K562 (cell line): ENCODE measurements around the gene MEF2D. TPM values are rescaled to one million over a fixed set of nuclear protein-coding genes. Genes with fewer than 3 reads are reported as not detected.

Experiments
- ATAC-seq: fragments of 200-7000 bp; cut with Tn5 transposase; 3 replicates; pipeline ENCODE4 v1.9.1; 2020; ENCODE audit warnings: moderate library complexity
- BruUV-seq: library from RNA; stranded (reverse); fragments of 400-500 nt; replicated peaks from 2 replicates; lab custom pipeline; 2021; lab: Mats Ljungman, UMichigan
- CTCF ChIA-PET: fragments of 300-600 bp; formaldehyde crosslinking; extraction: SDS; loops from one replicate; lab custom pipeline; 2021; ENCODE audit warnings: low intra/inter-chr PET ratio; lab: Yijun Ruan, JAX
- POLR2A ChIA-PET: fragments of 300-600, 350-650 bp; sonication (Branson Sonifier 250); formaldehyde crosslinking; extraction: SDS; loops from one replicate; lab custom pipeline; 2021; ENCODE audit warnings: antibody characterized with exemption, inconsistent platforms; lab: Yijun Ruan, JAX
- DNase-seq, 4 experiments: peaks; one replicate each; pipeline versions ENCODE4 v3.0.0 to v3.0.0-alpha.2; 2011 to 2018; ENCODE audit warnings: low spot score in 3 of 4, mixed read lengths in 3 of 4; ENCODE audit errors: extremely low read depth in 1 of 4
- FAIRE-seq: peaks from 2 replicates; lab custom pipeline; 2011; peaks lifted over from hg19 to GRCh38; lab: Jason Lieb, UNC
- H2AFZ ChIP-seq: 2 replicates; pipeline ENCODE4 v1.6.0; 2011; ENCODE audit warnings: low read depth, low read length, control low read depth, inconsistent platforms
- H3K27ac ChIP-seq: fragments of 200-600 bp; 3 replicates; pipeline ENCODE4 v1.8.0; 2011; ENCODE audit warnings: low read depth, mild to moderate bottlenecking, control low read depth, inconsistent platforms, low read length, moderate library complexity, mixed read lengths; ENCODE audit errors: extremely low read depth
- H3K27me3 ChIP-seq, 2 experiments: fragments of 300-600 bp in 1 of 2; 2 replicates in 1 of 2; 3 replicates in 1 of 2; pipeline versions ENCODE4 v1.6.0 to v1.8.0; 2011; ENCODE audit warnings: inconsistent platforms in 2 of 2, low read length in 2 of 2, mild to moderate bottlenecking in 1 of 2, mixed read lengths in 1 of 2, moderate library complexity in 1 of 2; ENCODE audit not compliant: control insufficient read depth in 2 of 2, insufficient read depth in 2 of 2
- H3K36me3 ChIP-seq: fragments of 300-600 bp; 3 replicates; pipeline ENCODE4 v1.8.0; 2011; ENCODE audit warnings: mild to moderate bottlenecking, low read length, inconsistent platforms; ENCODE audit not compliant: control insufficient read depth, insufficient read depth
- H3K4me1 ChIP-seq, 2 experiments: fragments of 200-600 bp in 1 of 2; replicated peaks in 1 of 2; 2 replicates in 1 of 2; 3 replicates in 1 of 2; pipeline versions ENCODE4 v1.5.1 to v1.8.0; 2011; ENCODE audit warnings: inconsistent platforms in 2 of 2, low read length in 2 of 2, mild to moderate bottlenecking in 1 of 2, mixed read lengths in 1 of 2, moderate library complexity in 1 of 2; ENCODE audit not compliant: control insufficient read depth in 2 of 2, insufficient read depth in 2 of 2
- H3K4me2 ChIP-seq: 2 replicates; pipeline ENCODE4 v1.6.1; 2011; ENCODE audit warnings: low read length, control low read depth, inconsistent platforms, mixed read lengths; ENCODE audit not compliant: insufficient read depth
- H3K4me3 ChIP-seq: fragments of 200-600 bp; sonication (generic), shearing (Covaris generic); 2 replicates; pipeline ENCODE4 v1.5.1; 2016; ENCODE audit warnings: control low read depth, inconsistent platforms
- H3K79me2 ChIP-seq: fragments of 200-600 bp; 3 replicates; pipeline ENCODE4 v1.8.0; 2011; ENCODE audit warnings: low read length, inconsistent platforms; ENCODE audit not compliant: control insufficient read depth, insufficient read depth
- H3K9ac ChIP-seq, 2 experiments: 2 replicates each; pipeline versions ENCODE4 v1.6.0 to v1.6.1; 2011; ENCODE audit warnings: low read depth in 2 of 2, low read length in 2 of 2, control low read depth in 1 of 2, inconsistent platforms in 1 of 2, mild to moderate bottlenecking in 1 of 2, mixed read lengths in 1 of 2; ENCODE audit not compliant: insufficient read depth in 1 of 2
- H3K9me1 ChIP-seq: one replicate; pipeline ENCODE4 v1.6.0; 2011; ENCODE audit warnings: inconsistent platforms, mild to moderate bottlenecking, low read length, moderate library complexity; ENCODE audit not compliant: control insufficient read depth, insufficient read depth
- H3K9me3 ChIP-seq: replicated peaks from 2 replicates; pipeline ENCODE4 v1.5.1; 2011; ENCODE audit warnings: low read depth, low read length, inconsistent platforms; ENCODE audit not compliant: control insufficient read depth, insufficient read depth
- H4K20me1 ChIP-seq: replicated peaks from 2 replicates; pipeline ENCODE4 v1.6.1; 2011; ENCODE audit warnings: low read length, inconsistent platforms, mixed read lengths; ENCODE audit not compliant: control insufficient read depth, insufficient read depth
- COPS2 ChIP-seq: fragments of 450-650 bp; conservative IDR thresholded peaks from 2 replicates; pipeline ENCODE4 v1.6.1; 2016; ENCODE audit warnings: mild to moderate bottlenecking, moderate library complexity
- DPF2 ChIP-seq: fragments of 450-650 bp; IDR thresholded peaks from 2 replicates; pipeline ENCODE4 v1.6.1; 2016
- NFIC ChIP-seq: fragments of 450-650 bp; IDR thresholded peaks from 2 replicates; pipeline ENCODE4 v1.6.1; 2017; ENCODE audit warnings: mild to moderate bottlenecking, inconsistent platforms
- RBBP5 ChIP-seq: fragments of 200-600 bp; sonication (generic); IDR thresholded peaks from 2 replicates; pipeline ENCODE4 v1.6.1; 2012; ENCODE audit warnings: borderline replicate concordance, mild to moderate bottlenecking, low read length, control low read depth, inconsistent platforms; ENCODE audit not compliant: insufficient read depth, poor library complexity, severe bottlenecking
- RBM25 ChIP-seq: fragments of 200-400 bp; formaldehyde crosslinking; IDR thresholded peaks from 2 replicates; pipeline ENCODE4 v1.6.1; 2018; ENCODE audit warnings: low read length, low read depth, moderate library complexity; ENCODE audit not compliant: severe bottlenecking
- SMAD1 ChIP-seq: fragments of 150-350 bp; IDR thresholded peaks from 2 replicates; pipeline ENCODE4 v1.6.1; 2014; ENCODE audit warnings: low read length, low read depth; ENCODE audit not compliant: partially characterized antibody
- XRCC5 ChIP-seq: fragments of 200-400 bp; formaldehyde crosslinking; IDR thresholded peaks from 2 replicates; pipeline ENCODE4 v1.6.1; 2017; ENCODE audit warnings: low read depth, mild to moderate bottlenecking, low read length
- ZNF121 ChIP-seq: sonication (generic); formaldehyde crosslinking; conservative IDR thresholded peaks from 2 replicates; pipeline ENCODE4 v1.8.0; 2022; ENCODE audit warnings: missing genetic modification reagents
- whole genome bisulfite sequencing: fragments of 100-300 bp; shearing (Covaris generic); methylation state at CpG from one replicate; pipeline ENCODE4 v1.1.6; 2016; ENCODE audit warnings: low coverage, mixed read lengths; ENCODE audit not compliant: insufficient coverage; ENCODE audit errors: missing lambda C conversion rate; 5-methylcytosine and 5-hydroxymethylcytosine counted together
- in situ Hi-C: fragments of 300-500 bp; cut with MboI; formaldehyde crosslinking; loops from 4 replicates; pipeline ENCODE4 v1.15.0; 2018; ENCODE audit warnings: inconsistent platforms, mixed read lengths
- intact Hi-C: fragments of 100-400 bp; cut with micrococcal nuclease; formaldehyde crosslinking; loops from 2 replicates; pipeline ENCODE4 v1.14.2; 2022
- polyA plus RNA-seq, 8 experiments: library from polyadenylated mRNA; depleted of rRNA in 4 of 8; stranded (reverse) in 5 of 8; unstranded in 3 of 8; fragments of >200 nt; fragmentation: Nextera tagmentation in 2 of 8; fragmentation: Illumina TruSeq in 1 of 8; extraction: Ambion mirVana in 2 of 8; extraction: Trizol in 1 of 8; gene quantifications; 2 replicates each; pipeline versions ENCODE4 v1.2.1 to v1.2.3, GENCODE V29; 2011 to 2014; ENCODE audit warnings: inconsistent platforms in 1 of 8, missing spikeins in 1 of 8
- total RNA-seq, 7 experiments: library from RNA; depleted of rRNA in 6 of 7; stranded (reverse); fragments of >200 nt in 6 of 7; fragmentation: Illumina TruSeq in 2 of 7; extraction: Trizol in 2 of 7; gene quantifications; 2 replicates each; pipeline versions ENCODE4 v1.2.1 to v1.2.3, GENCODE V29; 2011 to 2021; ENCODE audit warnings: low replicate concordance in 1 of 7
- TF ChIP-seq, protein P1 (sequence below): sonication (generic); formaldehyde crosslinking; IDR thresholded peaks from 2 replicates; pipeline ENCODE4 v1.8.0; 2022; ENCODE audit warnings: missing genetic modification reagents, mild to moderate bottlenecking, borderline replicate concordance
- TF ChIP-seq, protein P2 (sequence below): fragments of 450-650 bp; formaldehyde crosslinking; IDR thresholded peaks from 2 replicates; pipeline ENCODE4 v1.4.0; 2022; ENCODE audit warnings: mild to moderate bottlenecking, moderate library complexity
- TF ChIP-seq, protein P3 (sequence below): fragments of 250-450 bp; sonication (Bioruptor Pico); IDR thresholded peaks from 2 replicates; pipeline ENCODE4 v1.8.0; 2022; ENCODE audit warnings: inconsistent platforms, mild to moderate bottlenecking, moderate library complexity, borderline replicate concordance
- TF ChIP-seq, protein P4 (sequence below): sonication (generic); formaldehyde crosslinking; IDR thresholded peaks from 2 replicates; pipeline ENCODE4 v1.8.0; 2022; ENCODE audit warnings: missing genetic modification reagents, mild to moderate bottlenecking, moderate library complexity, borderline replicate concordance

MEF2D gene
- total and polyA plus RNA-seq, 9 of the 15 experiments (the other 6 are each of a cell fraction or from before 2014, with no cell fraction given): 0.10 to 19.5 (median 2.6) TPM

DNA sequence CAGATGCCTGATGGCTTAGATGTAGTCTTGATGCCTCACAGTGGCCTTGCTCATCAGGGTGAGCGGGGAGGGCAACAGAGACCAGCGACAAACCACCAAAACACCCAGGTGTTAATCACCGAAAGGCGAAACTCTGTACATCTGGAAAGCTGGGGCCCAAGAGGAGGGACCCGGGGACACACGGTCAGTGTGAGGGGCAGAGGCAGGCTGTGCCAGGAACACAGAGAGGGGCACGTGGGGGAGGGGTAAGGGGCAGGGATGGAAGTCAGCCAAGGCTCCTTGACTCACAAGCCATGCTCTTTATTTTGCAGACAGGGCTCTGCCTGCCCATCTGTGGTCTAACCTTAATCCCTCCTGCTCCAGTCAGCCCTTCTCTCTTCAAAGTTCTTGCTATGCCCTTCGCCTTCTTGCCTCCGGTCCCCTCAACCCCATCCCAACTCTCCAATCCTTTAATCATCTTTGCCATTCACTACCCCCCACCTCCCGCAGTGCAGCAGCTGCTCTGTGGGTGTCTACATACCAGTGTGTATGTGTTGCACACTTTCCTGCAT is 4.3 kb downstream of the MEF2D start (continued):
- TF ChIP-seq SMAD1 (no peak), DPF2 (no peak)

DNA sequence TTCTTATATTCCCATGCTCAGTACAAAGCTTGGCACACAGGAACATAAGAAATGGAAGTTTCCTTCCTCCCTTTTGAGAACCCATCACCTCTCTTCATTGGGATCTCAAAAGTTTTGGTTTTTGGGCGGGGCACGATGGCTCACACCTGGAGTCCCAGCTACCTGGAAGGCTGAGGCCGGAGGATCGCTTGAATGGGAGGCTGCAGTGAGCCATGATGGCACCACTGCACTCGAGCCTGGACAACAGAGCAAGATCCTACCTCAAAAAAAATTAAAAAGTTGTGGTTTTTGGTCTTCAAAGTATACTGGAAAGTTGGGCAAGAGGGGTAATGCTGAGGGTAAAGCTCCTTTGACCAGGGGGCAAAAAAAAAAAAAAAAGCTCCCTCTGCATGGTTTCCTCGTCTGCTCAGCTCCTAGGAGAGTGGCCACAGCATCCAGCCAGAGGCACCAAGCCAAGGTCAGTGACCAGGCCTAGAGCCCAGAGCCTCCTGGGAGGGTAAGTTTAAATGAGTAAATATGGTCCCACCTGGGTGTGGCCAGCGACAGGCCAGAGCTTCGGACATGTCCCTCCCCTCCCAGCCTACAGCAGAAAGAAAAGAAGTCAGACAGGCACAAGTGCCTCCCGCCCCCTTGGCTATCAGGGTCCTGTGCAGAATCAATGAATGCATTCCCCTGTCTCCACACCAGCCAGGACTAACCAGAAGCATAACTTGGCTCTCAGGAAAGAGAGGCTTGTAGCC is 5.0 kb downstream of the MEF2D start:
- in situ Hi-C loops (no loop called here), intact Hi-C loops (no loop called here)
- FAIRE-seq (no peak), DNase-seq (peak in 2 of 4 experiments; percentile 28 to 59), ATAC-seq (peak; percentile 17)
- peak; percentile 41; the same call in 1 of the 2 replicates for TF ChIP-seq NFIC
- TF ChIP-seq RBM25: peak; percentile 55
- no peak for TF ChIP-seq XRCC5
- TF ChIP-seq RBBP5: no peak
- TF ChIP-seq ZNF121 (CRISPR knock-in tag): peak; percentile 92
- TF ChIP-seq, protein P1, sequence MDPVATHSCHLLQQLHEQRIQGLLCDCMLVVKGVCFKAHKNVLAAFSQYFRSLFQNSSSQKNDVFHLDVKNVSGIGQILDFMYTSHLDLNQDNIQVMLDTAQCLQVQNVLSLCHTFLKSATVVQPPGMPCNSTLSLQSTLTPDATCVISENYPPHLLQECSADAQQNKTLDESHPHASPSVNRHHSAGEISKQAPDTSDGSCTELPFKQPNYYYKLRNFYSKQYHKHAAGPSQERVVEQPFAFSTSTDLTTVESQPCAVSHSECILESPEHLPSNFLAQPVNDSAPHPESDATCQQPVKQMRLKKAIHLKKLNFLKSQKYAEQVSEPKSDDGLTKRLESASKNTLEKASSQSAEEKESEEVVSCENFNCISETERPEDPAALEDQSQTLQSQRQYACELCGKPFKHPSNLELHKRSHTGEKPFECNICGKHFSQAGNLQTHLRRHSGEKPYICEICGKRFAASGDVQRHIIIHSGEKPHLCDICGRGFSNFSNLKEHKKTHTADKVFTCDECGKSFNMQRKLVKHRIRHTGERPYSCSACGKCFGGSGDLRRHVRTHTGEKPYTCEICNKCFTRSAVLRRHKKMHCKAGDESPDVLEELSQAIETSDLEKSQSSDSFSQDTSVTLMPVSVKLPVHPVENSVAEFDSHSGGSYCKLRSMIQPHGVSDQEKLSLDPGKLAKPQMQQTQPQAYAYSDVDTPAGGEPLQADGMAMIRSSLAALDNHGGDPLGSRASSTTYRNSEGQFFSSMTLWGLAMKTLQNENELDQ (CRISPR knock-in tag): 0 out of 2 replicates have a peak, but pooled peaks have one; percentile 37
- TF ChIP-seq COPS2: no peak
- TF ChIP-seq, protein P2, sequence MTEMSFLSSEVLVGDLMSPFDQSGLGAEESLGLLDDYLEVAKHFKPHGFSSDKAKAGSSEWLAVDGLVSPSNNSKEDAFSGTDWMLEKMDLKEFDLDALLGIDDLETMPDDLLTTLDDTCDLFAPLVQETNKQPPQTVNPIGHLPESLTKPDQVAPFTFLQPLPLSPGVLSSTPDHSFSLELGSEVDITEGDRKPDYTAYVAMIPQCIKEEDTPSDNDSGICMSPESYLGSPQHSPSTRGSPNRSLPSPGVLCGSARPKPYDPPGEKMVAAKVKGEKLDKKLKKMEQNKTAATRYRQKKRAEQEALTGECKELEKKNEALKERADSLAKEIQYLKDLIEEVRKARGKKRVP (CRISPR knock-in tag): no peak
- TF ChIP-seq, protein P3, sequence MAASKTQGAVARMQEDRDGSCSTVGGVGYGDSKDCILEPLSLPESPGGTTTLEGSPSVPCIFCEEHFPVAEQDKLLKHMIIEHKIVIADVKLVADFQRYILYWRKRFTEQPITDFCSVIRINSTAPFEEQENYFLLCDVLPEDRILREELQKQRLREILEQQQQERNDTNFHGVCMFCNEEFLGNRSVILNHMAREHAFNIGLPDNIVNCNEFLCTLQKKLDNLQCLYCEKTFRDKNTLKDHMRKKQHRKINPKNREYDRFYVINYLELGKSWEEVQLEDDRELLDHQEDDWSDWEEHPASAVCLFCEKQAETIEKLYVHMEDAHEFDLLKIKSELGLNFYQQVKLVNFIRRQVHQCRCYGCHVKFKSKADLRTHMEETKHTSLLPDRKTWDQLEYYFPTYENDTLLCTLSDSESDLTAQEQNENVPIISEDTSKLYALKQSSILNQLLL: no peak
- TF ChIP-seq, protein P4, sequence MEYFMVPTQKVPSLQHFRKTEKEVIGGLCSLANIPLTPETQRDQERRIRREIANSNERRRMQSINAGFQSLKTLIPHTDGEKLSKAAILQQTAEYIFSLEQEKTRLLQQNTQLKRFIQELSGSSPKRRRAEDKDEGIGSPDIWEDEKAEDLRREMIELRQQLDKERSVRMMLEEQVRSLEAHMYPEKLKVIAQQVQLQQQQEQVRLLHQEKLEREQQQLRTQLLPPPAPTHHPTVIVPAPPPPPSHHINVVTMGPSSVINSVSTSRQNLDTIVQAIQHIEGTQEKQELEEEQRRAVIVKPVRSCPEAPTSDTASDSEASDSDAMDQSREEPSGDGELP (CRISPR knock-in tag): 0 out of 2 replicates have a peak, but pooled peaks have one; percentile 17
- Histone ChIP-seq H3K27ac (no peak overlapping the region), H3K79me2 (peaks cover 99% of the 10 kb centered on the region), H3K27me3 (no peaks in the 10 kb centered on the region), H3K4me3 (no peak overlapping the region), H3K4me1 (peaks cover 83% of the 10 kb centered on the region in 2 experiments), H3K36me3 (peaks cover 10% of the 10 kb centered on the region; the same call in 2 of the 3 replicates), H2AFZ (no peak overlapping the region), H3K9me3 (no peaks in the 10 kb centered on the region), H3K9me1 (peaks cover 23% of the 10 kb centered on the region), H4K20me1 (peaks cover 50% of the 10 kb centered on the region), H3K4me2 (peak overlapping the region; percentile 32; the same call in 1 of the 2 replicates), H3K9ac (peak overlapping the region in 1 of 2 experiments; percentile 41; a peak in 1 of 4 replicates)
- BruUV-seq: no TSS peak
- 70% methylated on average over 9 of the region's 9 CpGs for WGBS
- ChIA-PET POLR2A (interaction anchor here (0.6 to 1.4 kb wide), 3 partner anchors 13 to 474 kb away, joined by 3 to 4 read pairs (median 3); no protein-coding TSS in a partner anchor), CTCF (no interaction called here)
